ENCODE measurements around the gene CNTNAP2. TPM values are rescaled to one million over a fixed set of nuclear protein-coding genes. Genes with fewer than 3 reads are reported as not detected.

The CNTNAP2 gene
- total and polyA plus RNA-seq, 2 of the 8 experiments (the other 6 are each of a cell fraction or from before 2014, with no cell fraction given): 27.9 to 71.0 TPM

DNA sequence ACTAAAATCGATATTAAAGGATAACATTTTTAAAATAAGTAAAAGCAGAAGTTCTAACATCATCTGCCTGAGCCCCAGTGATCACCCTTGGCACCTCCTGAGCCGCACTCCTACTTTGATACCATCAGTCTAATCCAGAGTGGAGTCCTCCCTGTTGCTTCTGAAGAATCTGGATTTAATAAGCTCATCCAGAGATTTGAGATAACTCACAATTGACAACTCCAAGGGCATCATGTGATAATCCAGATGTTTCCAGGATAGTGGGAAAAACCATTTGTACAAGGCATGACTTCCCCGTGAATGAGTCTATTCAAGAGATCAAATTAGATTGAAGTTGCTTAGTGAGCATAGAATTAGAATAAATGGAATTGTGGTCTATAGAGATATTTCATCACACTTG lies 1998.2 kb downstream of the CNTNAP2 start (continued):
- TF ChIP-seq HDAC2 (IDR thresholded peaks at IDR 0.05; ENCODE audit: borderline replicate concordance in 1 of 2, low read depth in 2 of 2, low read length in 2 of 2) (no peak), SP2 (IDR thresholded peaks at IDR 0.05; ENCODE audit: low read length) (no peak)
